COR-L47 (cell line): ENCODE measurements around the gene ALPI.
"Not testable (repeated sequence)": the region's sequence is repeated elsewhere in the genome, so short reads cannot be mapped to it uniquely, and the experiment has no call there.

ENCODE experiments used
- DNase-seq: peaks from one replicate; lab custom pipeline; 2025; lab: John Stamatoyannopoulos, UW

Gene ALPI

GRCh38 chr2:232443047-232443446, 12.9 kb upstream of the ALPI start:
- DNase-seq, result not testable (repeated sequence)

- not testable (repeated sequence) for DNase-seq
Measured at GRCh38 chr2:232443669-232444408, 12.1 kb upstream of the ALPI start.

GRCh38 chr2:232444409-232445148, 11.4 kb upstream of the ALPI start:
- DNase-seq, result no peak

- DNase-seq, result not testable (repeated sequence)
Measured at GRCh38 chr2:232445149-232445885, 10.6 kb upstream of the ALPI start.

GRCh38 chr2:232446266-232446777, 9.6 kb upstream of the ALPI start:
- not testable (repeated sequence) for DNase-seq

- DNase-seq, result no peak
Measured at GRCh38 chr2:232447091-232447620, 8.8 kb upstream of the ALPI start.

- no peak for DNase-seq
Measured at GRCh38 chr2:232447638-232448303, 8.2 kb upstream of the ALPI start.

GRCh38 chr2:232448304-232448690, 7.7 kb upstream of the ALPI start:
- no peak for DNase-seq

- DNase-seq, result no peak
Measured at GRCh38 chr2:232449964-232450363, 6.0 kb upstream of the ALPI start.

GRCh38 chr2:232451645-232452044, 4.3 kb upstream of the ALPI start:
- DNase-seq, result not testable (repeated sequence)

GRCh38 chr2:232454630-232455029, 1.3 kb upstream of the ALPI start:
- no peak for DNase-seq

GRCh38 chr2:232456296-232457120, 555 bp downstream of the ALPI start:
- no peak for DNase-seq

GRCh38 chr2:232457121-232458011, 1.4 kb downstream of the ALPI start:
- no peak for DNase-seq

- DNase-seq, result no peak
Measured at GRCh38 chr2:232458051-232458660, 2.2 kb downstream of the ALPI start.

GRCh38 chr2:232458661-232459418, 2.9 kb downstream of the ALPI start:
- DNase-seq, result no peak

GRCh38 chr2:232459419-232460035, 3.6 kb downstream of the ALPI start:
- DNase-seq, result no peak

GRCh38 chr2:232460171-232460570, 4.2 kb downstream of the ALPI start:
- no peak for DNase-seq
